ENCODE results near the gene ACTR1A.
"Not testable (repeated sequence)": the region's sequence is repeated elsewhere in the genome, so short reads cannot be mapped to it uniquely, and the experiment has no call there.

Gene ACTR1A

DNA sequence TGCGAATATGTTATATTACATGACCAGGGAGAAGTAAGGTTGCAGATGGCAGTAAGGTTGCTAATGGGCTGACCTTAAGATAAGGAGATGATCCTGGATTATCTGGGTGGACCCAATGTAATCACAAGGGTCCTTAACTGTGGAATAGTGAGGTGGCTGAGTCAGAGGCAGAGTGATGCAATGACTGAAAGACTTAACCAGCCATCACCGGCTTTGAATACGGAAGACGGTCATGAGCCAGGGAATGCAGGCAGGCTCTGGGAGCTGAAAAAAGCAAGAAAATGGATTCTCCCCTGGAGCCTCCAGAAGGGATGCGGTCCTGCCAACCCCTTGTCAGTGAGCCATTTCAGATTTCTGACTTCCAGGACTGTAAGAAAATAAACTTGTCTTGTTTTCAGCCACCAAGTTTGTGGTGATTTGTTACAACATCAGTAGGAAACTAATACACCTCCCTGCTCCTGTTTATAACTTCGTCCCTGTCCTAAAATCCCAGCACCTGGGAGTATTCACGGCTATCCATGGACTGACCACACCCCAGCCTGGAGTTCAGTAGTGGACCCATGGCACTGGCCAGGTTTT is 46.5 kb downstream of the ACTR1A start:
- no peak for DNase-seq (ENCODE audit: extremely low read depth in 1 of 2, low read depth in 1 of 2)

DNA sequence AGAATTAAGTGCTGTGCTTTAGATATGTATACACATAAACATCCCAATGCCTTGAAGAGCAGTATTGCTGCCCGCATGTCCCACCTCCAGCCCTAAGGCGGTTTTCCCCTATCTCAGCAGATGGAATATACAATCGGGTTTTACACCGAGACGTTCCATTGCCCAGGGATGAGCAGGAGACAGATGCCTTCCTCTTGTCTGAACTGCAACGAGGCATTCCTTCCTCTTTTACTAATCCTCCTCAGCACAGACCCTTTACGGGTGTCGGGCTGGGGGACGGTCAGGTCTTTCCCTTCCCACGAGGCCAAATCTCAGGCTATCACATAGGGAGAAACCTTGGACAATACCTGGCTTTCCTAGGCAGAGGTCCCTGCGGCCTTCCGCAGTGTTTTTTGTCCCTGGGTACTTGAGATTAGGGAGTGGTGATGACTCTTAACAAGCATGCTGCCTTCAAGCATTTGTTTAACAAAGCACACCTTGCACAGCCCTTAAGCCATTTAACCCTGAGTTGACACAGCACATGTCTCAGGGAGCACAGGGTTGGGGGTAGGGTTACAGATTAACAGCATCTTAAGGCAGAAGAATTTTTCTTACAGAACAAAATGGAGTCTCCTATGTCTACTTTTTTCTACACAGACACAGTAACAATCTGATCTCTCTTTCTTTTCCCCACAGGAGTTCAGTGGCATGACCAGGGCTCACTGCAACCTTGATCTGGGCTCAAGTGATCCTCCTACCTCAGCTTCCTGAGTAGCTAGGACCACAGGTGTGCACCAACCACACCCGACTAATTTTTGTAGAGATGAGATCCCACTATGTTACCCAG is 47.6 kb downstream of the ACTR1A start:
- DNase-seq (ENCODE audit: extremely low read depth in 1 of 2, low read depth in 1 of 2): not testable (repeated sequence)

DNA sequence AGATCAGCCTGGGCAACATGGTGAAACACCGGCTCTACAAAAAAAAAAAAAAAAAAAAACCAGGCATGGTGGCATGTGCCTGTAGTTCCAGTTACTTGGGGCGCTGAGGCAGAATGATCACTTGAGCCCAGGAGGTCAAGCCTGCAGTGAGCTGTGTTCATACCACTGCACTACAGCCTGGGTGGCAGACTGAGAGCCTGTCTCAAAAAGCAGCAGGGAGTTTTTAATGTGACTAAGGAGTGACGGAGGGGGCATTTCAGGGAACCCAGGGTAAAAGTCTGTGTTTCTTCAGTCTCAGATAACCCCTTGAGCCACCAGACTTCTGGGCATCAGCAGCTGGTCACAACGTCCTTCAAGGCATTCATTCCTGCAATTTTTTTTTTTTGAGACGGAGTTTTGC is 49.0 kb downstream of the ACTR1A start:
- DNase-seq (ENCODE audit: extremely low read depth in 1 of 2, low read depth in 1 of 2): no peak

DNA sequence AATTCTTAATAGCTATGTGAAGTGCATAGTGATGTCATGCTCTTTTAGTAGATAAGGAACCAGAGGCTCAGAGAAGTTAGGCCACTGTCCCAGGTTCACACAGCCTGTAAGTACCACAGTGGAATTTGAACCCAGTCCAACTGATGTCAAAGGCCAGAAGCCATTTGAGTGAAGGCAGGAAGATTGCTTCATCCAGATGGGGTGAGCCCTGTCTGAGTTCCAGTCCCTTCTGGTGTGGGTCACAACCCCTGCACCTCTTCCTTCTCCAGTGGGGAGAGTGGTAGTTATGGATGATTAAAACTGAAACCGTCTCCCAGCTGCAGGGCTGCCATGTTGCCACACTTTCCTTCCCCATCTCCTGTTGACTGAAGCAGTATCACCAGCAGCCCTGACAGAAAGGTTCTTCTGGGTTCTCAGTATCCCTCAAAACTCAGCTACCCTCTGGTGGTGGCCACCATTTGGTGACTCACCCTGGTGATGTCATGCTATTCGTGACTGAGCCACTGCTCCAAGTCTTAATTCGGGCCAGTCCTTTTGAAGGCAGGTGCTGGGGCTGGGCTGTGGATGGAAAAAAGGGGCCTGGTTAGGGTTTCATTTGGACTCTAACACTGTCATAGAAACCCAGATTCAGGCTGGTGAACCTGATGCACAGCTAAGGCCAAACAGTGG is 49.7 kb downstream of the ACTR1A start:
- no peak for DNase-seq (ENCODE audit: extremely low read depth in 1 of 2, low read depth in 1 of 2)

DNA sequence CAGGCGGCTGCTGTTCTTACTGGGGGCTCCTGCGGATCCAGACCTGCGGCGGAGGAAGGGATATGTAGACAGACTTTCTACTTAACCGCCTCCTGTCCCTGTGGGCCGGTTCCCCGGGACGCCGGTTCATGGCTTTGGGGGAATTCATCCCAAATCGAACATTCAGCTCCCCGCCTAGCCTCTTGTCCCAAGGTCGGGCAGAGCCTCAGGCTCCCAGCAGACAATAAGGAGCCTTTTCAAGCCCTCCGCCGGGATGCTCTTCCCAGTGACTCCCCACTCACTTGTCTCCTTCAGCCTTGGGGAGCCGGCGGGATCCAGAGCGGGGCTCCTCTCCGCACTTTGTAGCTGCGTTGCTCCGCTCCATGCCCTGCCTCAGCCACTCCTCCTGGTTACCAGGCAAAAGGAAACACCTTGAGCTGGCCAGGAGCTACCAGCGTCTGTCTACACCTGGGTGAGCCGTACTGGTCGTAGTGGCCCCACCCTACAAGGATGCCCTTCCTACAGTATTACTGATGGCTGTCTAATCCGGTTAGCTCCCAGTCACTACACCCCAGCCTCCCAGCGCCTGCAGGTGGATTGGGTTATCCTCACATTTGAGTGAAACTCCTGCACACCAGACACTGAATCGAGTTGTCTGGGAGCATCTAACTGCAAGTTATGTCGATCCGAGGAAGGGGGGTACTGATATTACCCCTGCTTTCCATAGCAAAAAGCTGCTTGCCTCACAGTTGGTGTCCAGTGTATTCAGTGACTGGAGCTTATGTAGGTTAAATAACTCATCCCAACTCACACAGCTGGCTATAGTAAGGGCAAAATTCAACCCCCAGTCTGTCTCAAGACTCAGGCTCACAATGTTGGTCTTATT is 51.2 kb downstream of the ACTR1A start, which contains the start of gene C10orf95:
C10orf95 (minus strand) TSS at position 439 of the 865 bp plus-strand sequence. CDS start 450 bp downstream, outside the sequence.
- DNase-seq (ENCODE audit: extremely low read depth in 1 of 2, low read depth in 1 of 2): no peak

DNA sequence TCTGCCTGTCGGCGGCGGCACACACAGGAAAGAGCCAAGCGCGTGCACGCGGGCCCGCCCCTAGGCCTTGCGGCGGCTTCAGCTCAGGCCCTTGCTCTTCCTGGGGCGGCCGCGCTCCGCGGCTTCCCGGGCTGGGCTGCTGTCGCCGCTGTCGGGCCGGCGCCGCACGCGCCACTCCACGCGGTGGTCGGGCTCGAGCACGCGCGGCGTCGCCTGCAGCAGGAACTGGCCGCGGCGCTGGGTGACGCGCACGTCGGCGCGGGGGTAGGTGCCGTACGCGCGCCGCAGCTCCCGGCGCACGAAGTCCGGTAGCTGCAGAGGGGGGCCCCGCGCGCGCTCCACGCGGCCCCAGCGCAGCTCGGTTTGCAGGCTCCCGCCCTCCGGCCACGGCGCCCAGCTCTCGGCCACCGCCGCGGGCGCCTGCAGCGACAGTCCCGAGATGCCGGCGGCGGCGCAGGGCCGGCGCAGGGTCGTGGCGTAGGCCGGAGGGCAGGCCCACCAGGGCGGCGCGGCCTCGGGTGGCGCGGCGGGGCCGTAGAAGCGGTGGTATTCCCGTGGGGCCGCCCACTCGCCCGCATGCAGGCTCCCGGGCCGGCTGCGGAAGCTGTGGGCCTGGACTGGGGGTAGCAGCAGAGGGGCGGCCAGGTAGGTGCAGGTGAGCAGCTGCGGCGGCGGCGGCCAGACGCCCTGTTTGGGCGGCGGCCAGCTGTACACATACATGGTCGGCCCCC is 52.0 kb downstream of the ACTR1A start:
- peak; percentile 60 to 82 for DNase-seq (ENCODE audit: extremely low read depth in 1 of 2, low read depth in 1 of 2)

DNA sequence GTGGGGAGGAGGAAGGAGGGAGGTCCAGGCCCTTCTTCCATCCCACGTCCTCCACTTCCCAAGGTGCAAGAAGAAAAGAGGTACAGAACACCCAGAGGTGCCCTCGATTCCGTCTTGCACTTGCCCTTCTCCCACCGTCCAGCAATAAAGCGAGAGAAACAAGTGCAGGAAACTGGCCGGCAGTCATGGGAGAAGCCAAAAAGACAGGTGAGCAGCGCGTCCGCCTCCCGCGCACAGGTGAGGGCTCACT is 52.5 kb downstream of the ACTR1A start:
- no peak for DNase-seq (ENCODE audit: extremely low read depth in 1 of 2, low read depth in 1 of 2)

DNA sequence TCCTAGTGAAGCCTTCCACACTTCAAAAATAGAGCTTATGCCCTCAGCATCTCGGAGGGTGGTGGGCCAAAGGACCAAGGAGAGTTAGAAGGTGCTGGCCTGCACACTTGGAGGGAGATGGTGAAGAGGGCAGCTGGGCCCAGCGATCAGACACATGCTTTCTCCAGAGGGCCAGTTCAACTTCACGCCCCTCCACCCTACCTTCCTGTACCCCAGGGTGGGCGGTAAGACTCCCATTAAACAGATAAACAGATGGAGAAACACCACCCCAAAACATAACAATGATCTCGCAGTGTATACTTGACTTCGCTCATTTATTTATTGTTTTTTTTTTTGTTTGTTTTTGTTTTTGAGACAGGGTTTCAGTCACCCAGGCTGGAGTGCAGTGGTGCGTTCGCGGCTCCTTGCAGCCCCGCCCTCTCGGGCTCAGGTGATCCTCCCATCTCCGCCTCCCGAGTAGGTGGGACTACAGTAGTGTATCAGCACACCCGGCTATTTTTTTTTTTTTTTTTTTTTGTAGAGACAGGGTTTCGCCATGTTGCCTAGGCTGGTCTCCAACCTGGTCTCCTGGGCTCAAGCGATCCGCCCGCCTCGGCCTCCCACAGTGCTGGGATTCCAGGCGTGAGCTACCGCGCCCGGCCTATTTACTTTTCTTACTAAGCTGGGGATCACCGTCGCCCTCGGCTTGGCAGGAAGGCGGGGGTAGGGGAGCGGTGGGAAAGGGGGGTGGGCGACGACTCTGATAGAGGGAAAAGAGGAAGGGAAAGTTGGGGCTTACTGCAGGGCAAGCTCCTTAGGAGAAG is 53.0 kb downstream of the ACTR1A start:
- DNase-seq (ENCODE audit: extremely low read depth in 1 of 2, low read depth in 1 of 2): peak; percentile 57 to 70

DNA sequence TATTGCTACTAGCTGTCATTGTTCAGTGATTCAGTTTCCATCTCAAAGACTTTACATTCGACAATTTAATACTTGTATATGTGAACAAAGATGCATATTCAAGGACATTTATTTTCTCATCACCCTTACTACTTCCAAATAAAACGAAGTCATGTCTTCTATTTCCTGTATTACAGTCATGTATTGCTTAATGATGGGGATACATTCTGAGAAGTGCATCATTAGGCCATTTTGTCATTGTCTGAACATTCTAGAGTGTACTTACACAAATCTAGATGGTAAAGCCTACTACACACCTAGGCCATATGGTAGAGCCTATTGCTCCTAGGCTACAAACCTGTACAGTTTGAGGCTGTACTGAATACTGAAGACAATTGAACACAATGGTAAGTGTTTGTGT is 57.7 kb downstream of the ACTR1A start:
- no peak for DNase-seq (ENCODE audit: extremely low read depth in 1 of 2, low read depth in 1 of 2)

DNA sequence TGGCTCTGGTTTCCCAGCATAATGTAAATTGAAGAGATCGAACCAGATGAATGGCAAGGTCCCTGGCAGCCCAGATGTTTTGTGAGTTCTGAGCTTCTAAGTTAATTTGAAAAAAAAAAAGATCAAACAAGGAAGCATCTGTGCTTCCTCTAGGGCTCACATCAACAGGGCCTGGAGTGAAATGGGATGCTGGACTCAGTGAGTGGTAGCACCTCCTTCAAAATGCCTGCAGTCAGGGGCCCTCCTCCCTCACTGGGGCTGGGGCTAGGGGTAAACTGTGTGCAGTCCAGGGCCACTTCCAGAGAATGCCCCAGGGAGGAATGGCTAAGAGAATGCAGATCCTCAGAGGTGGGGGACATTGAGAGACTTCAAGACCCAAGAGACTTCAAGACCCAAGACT is 64.1 kb downstream of the ACTR1A start:
- no peak for DNase-seq (ENCODE audit: extremely low read depth in 1 of 2, low read depth in 1 of 2)

DNA sequence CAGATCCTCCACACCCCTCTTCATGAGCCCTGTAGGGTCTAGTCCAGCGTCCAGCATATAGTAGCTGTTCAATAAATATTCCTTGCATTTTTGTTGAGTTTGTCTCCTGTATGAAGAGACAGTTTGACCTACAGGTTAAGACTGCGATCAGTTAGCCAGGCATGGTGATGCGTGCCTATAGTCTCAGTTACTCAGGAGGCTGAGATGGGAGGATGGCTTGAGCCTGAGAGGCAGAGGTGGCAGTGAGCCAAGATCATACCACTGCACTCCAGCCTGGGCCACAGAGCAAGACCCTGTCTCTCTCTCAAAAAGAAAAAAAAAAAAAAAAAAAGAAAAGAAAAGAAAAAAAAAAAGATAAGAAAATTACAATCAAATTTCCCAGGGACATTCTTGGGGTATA is 65.0 kb downstream of the ACTR1A start:
- DNase-seq (ENCODE audit: extremely low read depth in 1 of 2, low read depth in 1 of 2): no peak

DNA sequence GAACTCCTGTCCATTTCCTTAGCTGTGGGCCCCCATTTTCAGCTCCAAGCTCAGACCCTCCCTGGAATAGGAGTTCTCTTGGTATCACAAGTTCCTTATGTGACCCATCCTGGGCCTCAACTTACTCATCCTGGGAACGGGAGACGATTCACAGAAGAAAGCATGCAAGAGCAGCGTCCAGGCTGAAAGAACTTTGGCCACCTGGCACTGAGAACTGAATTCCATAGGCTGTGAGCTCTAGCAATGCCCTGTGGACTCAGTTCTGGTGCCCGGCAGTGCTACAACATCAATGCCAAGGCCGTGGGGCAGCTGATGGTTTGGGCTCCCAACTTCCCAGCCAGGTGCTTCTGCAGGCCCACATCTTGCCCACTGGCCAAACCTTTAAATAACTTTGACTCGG is 66.2 kb downstream of the ACTR1A start:
- DNase-seq (ENCODE audit: extremely low read depth in 1 of 2, low read depth in 1 of 2): no peak

DNA sequence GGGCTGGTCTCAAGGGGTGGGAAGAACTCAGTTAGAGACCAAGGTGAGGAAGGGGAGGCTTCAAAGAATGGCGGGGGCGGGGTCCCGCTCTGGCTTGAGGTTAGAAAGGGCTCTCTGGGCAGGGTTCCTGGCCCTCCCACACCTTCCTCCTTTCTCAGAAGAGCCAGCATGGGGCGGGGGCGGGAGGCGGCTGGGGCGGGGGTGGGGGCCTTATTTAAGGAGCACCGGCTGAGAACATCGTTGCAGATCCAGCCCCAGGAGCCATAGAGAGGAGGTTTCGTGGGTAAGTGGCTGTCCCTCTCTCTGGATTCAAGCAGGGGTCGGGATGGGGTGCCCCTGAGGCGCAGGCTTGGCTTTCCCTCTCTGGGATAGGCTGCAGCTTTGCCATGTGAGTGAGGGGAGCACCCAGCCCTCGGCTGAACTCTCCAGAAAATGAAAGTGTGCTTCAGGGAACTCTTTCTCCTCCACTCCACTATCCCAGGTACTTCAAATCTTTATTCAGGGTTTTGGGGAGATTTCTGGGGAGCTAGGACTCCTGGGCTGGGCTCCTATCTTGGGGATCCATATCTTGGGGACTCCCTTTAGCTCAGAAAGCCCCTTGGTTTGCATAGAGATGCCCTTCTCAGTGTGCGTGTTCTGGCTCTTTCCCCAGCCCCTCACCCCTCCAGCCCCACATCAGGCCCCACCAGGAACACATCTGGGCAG is 66.8 kb downstream of the ACTR1A start:
- DNase-seq (ENCODE audit: extremely low read depth in 1 of 2, low read depth in 1 of 2): no peak

DNA sequence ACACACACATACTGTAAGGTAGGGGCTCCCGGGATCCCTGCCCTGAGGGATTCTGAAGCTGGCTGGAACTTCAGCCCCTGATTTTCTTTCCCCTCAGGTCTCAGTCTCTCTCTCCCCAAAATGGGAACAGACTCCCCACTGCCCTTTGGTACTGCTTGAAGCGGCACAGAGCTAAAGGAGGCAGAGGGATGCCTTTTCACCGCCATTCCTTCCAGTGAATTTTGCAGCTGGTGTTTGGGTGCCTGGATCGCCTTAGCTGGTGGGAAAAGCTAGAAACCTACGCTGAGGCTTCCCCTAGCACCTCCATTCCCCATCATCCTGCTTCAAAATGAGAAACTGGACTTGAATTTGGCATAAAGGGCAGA is 67.4 kb downstream of the ACTR1A start:
- no peak for DNase-seq (ENCODE audit: extremely low read depth in 1 of 2, low read depth in 1 of 2)

DNA sequence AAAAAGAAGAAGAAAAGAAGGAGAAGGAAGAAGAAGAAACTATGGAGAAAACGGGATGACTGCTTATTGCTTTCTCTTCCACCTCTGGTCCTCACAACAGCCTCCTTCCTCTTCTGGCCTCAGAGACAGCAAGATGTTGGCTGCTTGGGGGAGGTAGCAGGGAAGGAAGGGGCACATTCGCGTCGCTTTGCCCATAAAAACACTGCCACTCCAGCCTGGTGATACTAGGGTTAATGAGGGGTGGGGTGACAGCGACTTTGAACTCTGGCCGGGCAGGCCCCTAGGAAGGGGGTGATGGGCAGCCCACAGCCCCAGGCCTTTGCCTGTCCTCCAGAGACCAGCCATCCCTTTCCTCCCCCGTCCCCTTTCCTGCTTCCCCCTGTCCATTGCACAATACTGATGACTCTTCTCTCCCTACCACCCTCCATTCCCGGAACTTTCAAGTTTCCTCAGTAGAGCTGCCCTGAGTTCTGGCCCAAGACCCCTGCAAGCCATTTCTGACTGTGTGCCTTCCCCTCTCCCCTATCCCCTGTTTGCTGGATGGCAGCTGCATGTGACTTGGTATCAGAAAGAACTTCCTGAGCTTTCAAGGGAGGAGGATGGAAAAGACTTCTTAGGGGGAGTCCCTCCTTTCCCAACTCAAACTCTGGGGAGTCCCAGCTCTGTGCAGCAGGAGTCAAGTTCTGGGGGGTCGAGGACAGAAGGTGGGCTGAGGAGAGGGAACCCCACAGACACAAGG is 67.9 kb downstream of the ACTR1A start:
- DNase-seq (ENCODE audit: extremely low read depth in 1 of 2, low read depth in 1 of 2): no peak

DNA sequence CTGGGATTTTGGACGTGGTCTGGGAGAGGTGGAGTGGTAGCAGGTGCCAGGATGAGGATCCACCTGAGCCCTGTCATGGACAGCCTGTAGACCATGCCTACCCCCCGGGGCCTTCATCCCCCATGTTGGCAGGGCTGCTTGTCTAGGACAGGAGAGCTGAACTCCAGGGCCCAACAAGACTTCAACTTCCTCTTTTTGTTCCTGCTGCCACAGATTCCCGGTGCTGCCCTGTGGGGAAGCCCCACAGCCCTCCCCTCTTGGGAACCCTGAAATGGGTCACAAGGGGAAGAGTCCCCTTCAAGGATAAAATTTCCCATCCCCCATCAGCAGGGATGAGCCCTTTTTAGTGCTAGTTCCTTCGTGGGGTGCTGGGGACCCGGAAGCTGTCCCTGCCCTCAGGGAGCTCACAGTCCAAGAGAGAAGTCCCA is 68.9 kb downstream of the ACTR1A start:
- DNase-seq (ENCODE audit: extremely low read depth in 1 of 2, low read depth in 1 of 2): no peak

DNA sequence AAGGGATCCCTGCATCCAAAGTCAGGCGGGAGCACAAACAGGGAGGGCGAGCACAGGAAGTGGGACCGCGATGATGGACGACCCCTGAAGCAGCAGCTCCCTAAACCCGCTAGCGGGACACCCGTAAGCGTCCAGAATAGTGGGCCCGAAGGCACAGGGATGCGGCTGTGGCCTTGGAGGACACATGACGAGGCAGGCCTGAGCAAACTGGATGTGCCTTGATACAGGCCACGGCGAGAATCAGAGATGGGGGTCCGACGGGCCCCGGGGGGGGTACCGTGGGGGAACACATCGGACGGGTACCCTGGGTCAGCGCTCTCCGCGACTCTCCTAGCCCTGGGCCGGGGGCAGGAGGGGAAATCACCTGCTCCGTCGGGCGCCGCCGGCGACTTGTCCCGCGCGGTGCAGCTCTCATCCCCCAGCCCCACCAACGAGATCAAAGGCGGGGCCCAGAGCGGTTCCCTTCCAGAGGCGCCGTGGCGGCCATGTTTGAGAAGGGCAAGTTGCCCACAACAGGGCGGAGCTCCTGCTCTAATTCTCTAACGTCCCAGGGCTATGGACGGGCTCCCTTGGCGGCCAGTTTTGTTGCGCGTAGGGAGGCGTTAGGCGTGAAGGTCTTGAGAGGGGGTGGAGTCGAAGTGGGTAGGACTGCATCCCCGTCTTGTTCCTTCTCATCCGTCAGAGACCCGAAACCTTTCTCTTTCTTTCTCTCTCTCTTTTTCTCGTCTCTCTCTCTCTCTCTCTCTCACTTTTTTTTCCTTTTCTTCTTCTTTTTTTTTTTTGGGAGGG is 70.2 kb downstream of the ACTR1A start, which contains the start of gene CUEDC2:
CUEDC2 (minus strand) TSS at position 413 of the 789 bp plus-strand sequence. CDS start 7,386 bp downstream, outside the sequence.
- peak; percentile 90 to 91 for DNase-seq (ENCODE audit: extremely low read depth in 1 of 2, low read depth in 1 of 2)

Measured in activated CD8-positive, alpha-beta memory T cell treated with anti-CD3 and anti-CD28 coated beads for 1 hour (primary cell).